Uterus (tissue), 2 donors: ENCODE results near the gene HTRA1.

ENCODE experiments used
- POLR2A ChIP-seq, 2 donors: fragments of 450-650 bp; IDR thresholded peaks; one replicate each; pipeline ENCODE4 v1.6.1; 2016; ENCODE audit warnings: antibody characterized with exemption in 2 of 2, mild to moderate bottlenecking in 1 of 2, moderate library complexity in 1 of 2
- TF ChIP-seq, protein P1 (sequence below), 4 experiments: fragments of 200-600 bp in 2 of 4; fragments of 450-650 bp in 2 of 4; sonication (generic) in 2 of 4; IDR thresholded peaks; one replicate each; pipeline ENCODE4 v1.5.1; 2016 to 2019; ENCODE audit warnings: antibody characterized with exemption in 4 of 4, mild to moderate bottlenecking in 2 of 4, moderate library complexity in 1 of 4

DNA sequence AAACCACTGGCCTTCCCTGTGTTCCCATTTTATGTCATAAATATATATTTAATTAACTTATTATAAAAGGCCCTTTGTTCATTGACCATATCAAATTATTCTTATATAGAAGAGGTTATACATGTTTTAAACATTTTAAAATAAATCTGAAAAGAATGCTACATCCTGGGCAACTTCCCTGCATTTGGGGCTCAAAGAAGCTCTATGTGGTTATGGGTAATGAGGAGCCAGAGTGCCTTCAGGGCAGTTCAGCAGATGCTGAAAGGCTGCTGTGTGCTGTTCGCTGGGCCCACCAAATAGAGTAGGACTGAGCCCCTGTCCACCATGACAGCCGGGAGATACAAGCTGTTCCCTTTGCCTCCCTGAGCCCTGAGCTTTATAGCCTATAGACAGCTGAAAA, 35.9 kb downstream of the HTRA1 start:
- TF ChIP-seq, protein P1, sequence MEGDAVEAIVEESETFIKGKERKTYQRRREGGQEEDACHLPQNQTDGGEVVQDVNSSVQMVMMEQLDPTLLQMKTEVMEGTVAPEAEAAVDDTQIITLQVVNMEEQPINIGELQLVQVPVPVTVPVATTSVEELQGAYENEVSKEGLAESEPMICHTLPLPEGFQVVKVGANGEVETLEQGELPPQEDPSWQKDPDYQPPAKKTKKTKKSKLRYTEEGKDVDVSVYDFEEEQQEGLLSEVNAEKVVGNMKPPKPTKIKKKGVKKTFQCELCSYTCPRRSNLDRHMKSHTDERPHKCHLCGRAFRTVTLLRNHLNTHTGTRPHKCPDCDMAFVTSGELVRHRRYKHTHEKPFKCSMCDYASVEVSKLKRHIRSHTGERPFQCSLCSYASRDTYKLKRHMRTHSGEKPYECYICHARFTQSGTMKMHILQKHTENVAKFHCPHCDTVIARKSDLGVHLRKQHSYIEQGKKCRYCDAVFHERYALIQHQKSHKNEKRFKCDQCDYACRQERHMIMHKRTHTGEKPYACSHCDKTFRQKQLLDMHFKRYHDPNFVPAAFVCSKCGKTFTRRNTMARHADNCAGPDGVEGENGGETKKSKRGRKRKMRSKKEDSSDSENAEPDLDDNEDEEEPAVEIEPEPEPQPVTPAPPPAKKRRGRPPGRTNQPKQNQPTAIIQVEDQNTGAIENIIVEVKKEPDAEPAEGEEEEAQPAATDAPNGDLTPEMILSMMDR (IDR thresholded peaks at IDR 0.05): no peak
- TF ChIP-seq POLR2A (IDR thresholded peaks at IDR 0.05): no peak
